Activated CD4-positive, alpha-beta T cell treated with anti-CD3 and anti-CD28 coated beads for 36 hours (primary cell): ENCODE results near the gene NMRK2. TPM values are rescaled to one million over a fixed set of nuclear protein-coding genes. Genes with fewer than 3 reads are reported as not detected.

ENCODE experiments used
- ATAC-seq: fragments of 200-7000 bp; cut with Tn5 transposase; one replicate; pipeline ENCODE4 v1.10.0; 2021; ENCODE audit warnings: mild to moderate bottlenecking, moderate library complexity
- CTCF ChIA-PET: fragments of 350-600 bp; sonication (Branson Sonifier 250); formaldehyde crosslinking; loops from one replicate; lab custom pipeline; 2021; ENCODE audit warnings: antibody characterized with exemption; lab: Charles Lee
- POLR2A ChIA-PET: fragments of 350-600 bp; sonication (Branson Sonifier 250); formaldehyde crosslinking; loops from one replicate; lab custom pipeline; 2021; ENCODE audit warnings: antibody characterized with exemption, inconsistent platforms; lab: Charles Lee
- DNase-seq: peaks from one replicate; pipeline ENCODE4 v3.0.0-alpha.2; 2020
- H3K27ac Mint-ChIP-seq: one replicate; pipeline ENCODE4 v1.8.0; 2021; ENCODE audit warnings: mixed read lengths
- H3K27me3 Mint-ChIP-seq: one replicate; pipeline ENCODE4 v1.8.0; 2021; ENCODE audit warnings: mixed read lengths
- H3K36me3 Mint-ChIP-seq: one replicate; pipeline ENCODE4 v1.8.0; 2021; ENCODE audit warnings: low read depth, mixed read lengths
- H3K4me1 Mint-ChIP-seq: one replicate; pipeline ENCODE4 v1.8.0; 2021; ENCODE audit warnings: mixed read lengths
- H3K4me3 Mint-ChIP-seq: one replicate; pipeline ENCODE4 v1.8.0; 2021; ENCODE audit warnings: mild to moderate bottlenecking, moderate library complexity, mixed read lengths
- H3K9me3 Mint-ChIP-seq: one replicate; pipeline ENCODE4 v1.8.0; 2021; ENCODE audit warnings: low read depth, mixed read lengths
- intact Hi-C, 2 experiments: fragments of 100-400 bp; cut with DNase I in 1 of 2; cut with micrococcal nuclease in 1 of 2; formaldehyde crosslinking; loops; one replicate each; pipeline versions ENCODE4 v1.14.2 to v1.15.1; 2022 to 2024; cut with DNase I, micrococcal nuclease
- microRNA-seq: library from miRNA; unstranded; fragments of <30 nt; microRNA quantifications from one replicate; pipeline ENCODE4 v1.2.0, GENCODE V29; 2021; ENCODE audit warnings: borderline replicate concordance
- total RNA-seq, 2 experiments: library from RNA; stranded (reverse); gene quantifications; one replicate each; pipeline ENCODE4 v1.2.3, GENCODE V29; 2021

The NMRK2 gene
- total RNA-seq, 2 experiments from 2014 or later: not detected

DNA sequence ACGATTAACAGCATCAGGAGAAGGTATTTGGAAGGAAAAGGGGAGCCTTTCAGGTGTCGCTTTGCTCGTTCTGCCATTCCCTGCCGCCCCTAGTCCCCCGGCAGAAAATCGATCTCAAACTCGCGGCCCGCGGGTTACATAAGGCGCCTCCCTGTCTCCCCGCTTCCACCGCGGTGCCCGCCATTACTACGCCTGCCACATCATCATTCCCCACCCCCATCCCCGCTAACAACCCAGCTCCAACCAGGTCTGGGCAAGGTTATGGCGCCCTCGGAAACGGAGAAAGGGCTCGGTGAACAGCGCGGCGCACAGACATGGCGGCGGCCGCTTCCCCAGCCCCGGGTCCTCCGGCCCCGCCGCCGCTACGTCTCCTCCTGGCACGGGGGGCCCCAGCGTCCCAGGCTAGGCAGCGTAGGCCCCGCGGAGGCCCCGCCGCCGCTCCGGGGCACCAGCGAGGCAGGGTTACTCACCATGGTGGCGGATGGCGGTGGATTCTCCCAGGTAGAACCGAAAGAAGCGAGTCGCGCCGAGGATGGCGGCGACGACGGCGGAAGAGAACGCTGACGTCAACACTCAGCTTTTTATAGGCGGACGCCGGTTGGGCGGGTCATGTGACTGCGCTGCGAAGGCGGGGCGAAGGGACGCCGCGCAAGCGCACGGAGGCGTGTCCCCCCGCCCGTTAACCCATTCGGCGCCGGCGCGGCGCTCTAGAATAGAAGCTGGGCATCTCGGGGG lies 52.2 kb downstream of the NMRK2 start, which contains the start of gene EEF2:
EEF2 (minus strand) TSS at position 556 of the 735 bp plus-strand sequence; CDS start at position 473, 83 bp downstream.
- peak; percentile 45 for ATAC-seq
- intact Hi-C loops: loop anchor here (1.0 to 10.0 kb wide), 14 partner anchors 14 to 1700 kb away; partner anchors contain the start of genes ZBTB7A (in 2 of the 2), ANKRD24 (in 1 of the 2), APBA3 (in 1 of the 2) and CACTIN (in 1 of the 2)

DNA sequence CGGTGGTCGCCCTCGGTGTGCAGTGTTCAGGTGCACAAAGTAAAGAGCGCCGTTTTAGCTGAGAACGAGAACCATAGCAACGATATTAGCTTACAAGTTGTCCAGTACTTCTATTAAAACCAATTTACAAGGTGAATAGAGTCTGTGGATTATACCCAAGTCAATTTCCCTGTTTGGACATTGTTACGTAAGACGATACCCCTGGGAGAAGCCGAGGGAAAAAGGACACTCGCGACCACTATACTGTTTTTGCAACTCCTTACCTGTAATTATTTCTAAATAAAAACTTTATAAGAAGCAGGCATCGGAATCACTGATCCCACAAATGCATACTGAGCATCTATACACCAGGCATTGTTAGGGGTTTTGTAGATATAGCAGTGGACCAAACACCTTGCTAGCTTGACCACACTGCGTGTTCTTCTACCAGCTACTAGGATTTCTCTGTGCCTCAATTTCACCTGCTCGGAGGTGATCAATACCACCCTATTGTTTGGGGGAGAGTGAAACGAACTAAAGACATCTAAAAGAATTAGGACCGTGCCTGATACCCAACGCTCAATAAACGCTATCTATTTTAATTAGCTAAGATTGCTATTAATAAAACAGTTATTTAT lies 52.9 kb downstream of the NMRK2 start:
- peak overlapping the region; percentile 87 for H3K4me3 Mint-ChIP-seq
- peak overlapping the region; percentile 94 for H3K27ac Mint-ChIP-seq
- ChIA-PET POLR2A (interaction anchor here (0.6 to 2.8 kb wide), 9 partner anchors 10 to 491 kb away, joined by 3 to 30 read pairs (median 3); partner anchors contain the start of genes DAPK3 and PIAS4), CTCF (interaction anchor here (0.6 to 1.7 kb wide), 11 partner anchors 10 to 359 kb away, joined by 3 to 11 read pairs (median 5); partner anchors contain the start of gene DAPK3)
- intact Hi-C loops: loop anchor here (1.0 to 10.0 kb wide), 19 partner anchors 14 to 1699 kb away; partner anchors contain the start of genes DAPK3 (in 2 of the 2), ZBTB7A (in 2 of the 2), ANKRD24 (in 1 of the 2) and APBA3 (in 1 of the 2)
- no peaks in the 10 kb centered on the region for H3K27me3 Mint-ChIP-seq
- peaks cover 55% of the 10 kb centered on the region for H3K4me1 Mint-ChIP-seq
- DNase-seq (no peak), ATAC-seq (no peak)
- no peaks in the 10 kb centered on the region for H3K9me3 Mint-ChIP-seq
- H3K36me3 Mint-ChIP-seq: peaks cover 45% of the 10 kb centered on the region

More for the DNA sequence above, 52.2 kb downstream of the NMRK2 start, which contains the start of gene EEF2:
- peak within 1 kb of the TSS; percentile 94 for H3K27ac Mint-ChIP-seq
- H3K4me3 Mint-ChIP-seq: peak within 1 kb of the TSS; percentile 87
- peaks cover 50% of the 10 kb centered on the region for H3K36me3 Mint-ChIP-seq
- no peaks in the 10 kb centered on the region for H3K27me3 Mint-ChIP-seq
- H3K9me3 Mint-ChIP-seq: no peaks in the 10 kb centered on the region
- ChIA-PET POLR2A (interaction anchor here (0.6 to 2.8 kb wide), 9 partner anchors 9 to 490 kb away, joined by 3 to 30 read pairs (median 3); partner anchors contain the start of genes DAPK3 and PIAS4), CTCF (interaction anchor here (0.6 to 1.7 kb wide), 10 partner anchors 14 to 360 kb away, joined by 3 to 11 read pairs (median 5); partner anchors contain the start of gene DAPK3)
- DNase-seq: peak; percentile 94
- peaks cover 52% of the 10 kb centered on the region for H3K4me1 Mint-ChIP-seq

DNA sequence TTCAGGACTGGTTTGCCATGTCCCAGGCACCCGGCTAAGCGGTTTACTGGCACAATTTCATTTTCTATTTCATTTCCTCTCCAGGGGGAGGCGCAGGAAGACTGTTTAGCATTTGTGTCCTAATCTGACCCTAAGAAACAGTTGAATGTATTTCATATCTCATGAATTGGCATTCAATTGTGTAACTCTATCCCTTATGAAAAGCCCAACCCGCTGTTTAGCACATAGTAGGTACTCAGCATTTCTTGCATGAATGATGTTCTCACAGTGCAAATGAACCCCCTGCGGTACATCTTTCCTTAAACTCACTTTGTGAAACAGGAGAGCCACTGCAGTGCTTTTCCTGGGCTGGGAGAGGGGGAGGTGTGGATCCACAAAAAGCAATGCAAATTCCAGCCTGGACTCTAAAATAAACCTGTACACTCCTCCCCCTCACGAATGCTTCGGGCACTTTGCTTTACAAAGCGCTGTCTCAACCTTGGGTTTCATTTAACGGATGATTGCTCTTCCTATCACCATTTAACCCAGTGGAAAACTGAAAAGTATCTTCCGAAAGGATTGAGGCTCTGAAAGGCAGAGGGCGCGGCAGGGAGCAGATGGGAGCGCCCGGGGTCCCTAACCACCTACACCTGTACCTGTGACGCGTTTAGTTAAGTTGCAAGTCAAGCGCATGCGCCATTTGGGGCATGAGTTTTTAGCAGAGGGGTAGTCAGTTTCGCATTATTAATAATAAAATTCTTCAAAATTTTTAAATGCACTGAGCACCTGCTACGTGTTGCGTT lies 53.6 kb downstream of the NMRK2 start:
- POLR2A ChIA-PET: interaction anchor here (1.5 kb wide), 1 partner anchor 21 kb away, joined by 6 read pairs; the partner anchor contains the start of gene PIAS4
- peaks cover 52% of the 10 kb centered on the region for H3K4me1 Mint-ChIP-seq
- no peaks in the 10 kb centered on the region for H3K27me3 Mint-ChIP-seq

DNA sequence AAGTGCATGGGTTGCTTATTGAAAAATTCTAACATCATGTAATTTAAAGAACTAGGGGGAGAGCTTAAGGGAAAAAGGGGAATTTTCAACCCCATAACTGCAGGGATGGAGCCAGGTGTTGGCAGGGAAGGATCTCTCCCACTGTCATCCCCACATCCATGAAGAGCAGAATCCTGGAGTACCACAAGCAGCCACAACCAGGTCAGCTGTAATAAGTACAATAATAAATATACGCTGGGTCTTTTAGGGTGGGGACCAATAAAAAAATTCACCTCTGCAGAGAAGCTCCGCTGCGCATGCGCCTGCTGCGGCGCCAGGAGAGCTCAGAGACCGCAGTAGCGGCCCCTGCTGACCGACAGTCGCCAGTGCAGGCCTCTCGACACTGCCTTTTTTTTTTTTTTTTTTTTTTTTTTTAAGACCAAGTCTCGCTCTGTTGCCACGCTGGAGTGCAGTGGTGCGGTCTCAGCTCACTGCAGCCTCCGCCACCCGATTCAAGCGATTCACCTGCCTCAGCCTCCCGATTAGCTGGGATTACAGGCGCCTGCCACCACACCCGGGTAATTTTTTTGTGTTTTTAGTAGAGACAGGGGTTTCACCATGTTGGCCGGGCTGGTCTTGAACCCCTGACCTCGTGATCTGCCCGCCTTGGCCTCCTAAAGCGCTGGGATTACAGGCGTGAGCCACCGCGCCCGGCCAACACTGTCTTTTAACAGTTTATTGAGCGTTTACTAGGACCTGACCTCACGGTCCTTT lies 54.9 kb downstream of the NMRK2 start:
- Mint-ChIP-seq H3K4me1 (peaks cover 43% of the 10 kb centered on the region), H3K27ac (peak overlapping the region; percentile 80), H3K27me3 (no peaks in the 10 kb centered on the region), H3K36me3 (peaks cover 26% of the 10 kb centered on the region), H3K4me3 (peak overlapping the region; percentile 87), H3K9me3 (no peaks in the 10 kb centered on the region)
- ChIA-PET POLR2A (interaction anchor here (0.7 to 1.5 kb wide), 8 partner anchors 8 to 1716 kb away, joined by 3 to 9 read pairs (median 5); partner anchors contain the start of genes DAPK3, EBI3 and PIAS4), CTCF (interaction anchor here (0.5 to 2.0 kb wide), 18 partner anchors 9 to 484 kb away, joined by 3 to 12 read pairs (median 4); partner anchors contain the start of genes EBI3, MRPL54 and PIAS4)
- intact Hi-C loops: loop anchor here (1.0 to 10.0 kb wide), 8 partner anchors 17 to 1697 kb away; partner anchors contain the start of genes DAPK3 (in 1 of the 2), DPP9 (in 1 of the 2), HMG20B (in 1 of the 2) and HSD11B1L (in 1 of the 2)
- peak; percentile 94 for DNase-seq
- ATAC-seq: peak; percentile 42

More for the DNA sequence above, 53.6 kb downstream of the NMRK2 start:
- ATAC-seq (peak; percentile 44), DNase-seq (peak; percentile 80)
- Mint-ChIP-seq H3K36me3 (peaks cover 39% of the 10 kb centered on the region), H3K27ac (peak overlapping the region; percentile 94), H3K9me3 (no peaks in the 10 kb centered on the region), H3K4me3 (peak overlapping the region; percentile 87)
- intact Hi-C loops: loop anchor here (1.0 to 10.0 kb wide), 11 partner anchors 16 to 1698 kb away; partner anchors contain the start of genes DAPK3 (in 1 of the 2), DPP9 (in 1 of the 2), HMG20B (in 1 of the 2) and HSD11B1L (in 1 of the 2)
- CTCF ChIA-PET: interaction anchor here (0.9 to 1.7 kb wide), 9 partner anchors 11 to 216 kb away, joined by 3 to 11 read pairs (median 5); partner anchors contain the start of gene DAPK3

DNA sequence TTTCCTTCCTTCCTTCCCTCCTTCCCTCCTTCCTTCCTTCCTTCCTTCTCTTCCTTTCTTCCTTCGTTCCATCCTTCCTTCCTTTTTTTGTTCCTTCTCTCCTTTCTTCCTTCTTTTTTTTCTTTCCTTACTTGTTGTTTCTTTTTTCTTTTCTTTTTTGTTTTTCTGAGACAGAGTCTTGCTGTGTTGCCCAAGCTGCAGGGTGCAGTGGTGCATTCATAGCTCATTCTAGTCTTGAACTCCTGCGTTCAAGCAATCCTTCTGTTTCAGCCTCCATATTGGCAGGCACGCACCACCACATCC lies 57.9 kb downstream of the NMRK2 start:
- no peaks in the 10 kb centered on the region for H3K36me3 Mint-ChIP-seq
- peaks cover 24% of the 10 kb centered on the region for H3K4me1 Mint-ChIP-seq
- DNase-seq (no peak), ATAC-seq (no peak)
- intact Hi-C loops: loop anchor here (1.0 to 5.0 kb wide), 8 partner anchors 17 to 482 kb away; partner anchors contain the start of genes PIAS4 (in 2 of the 2), ANKRD24 (in 1 of the 2), HDGFL2 (in 1 of the 2) and MAP2K2 (in 1 of the 2)
- CTCF ChIA-PET: interaction anchor here (1.3 to 1.5 kb wide), 4 partner anchors 10 to 113 kb away, joined by 3 to 5 read pairs (median 4); no protein-coding TSS in a partner anchor
- no peaks in the 10 kb centered on the region for H3K9me3 Mint-ChIP-seq
- H3K4me3 Mint-ChIP-seq: peak overlapping the region; percentile 11
- peak overlapping the region; percentile 73 for H3K27ac Mint-ChIP-seq
- POLR2A ChIA-PET: interaction anchor here (0.5 to 0.6 kb wide), 2 partner anchors 13 to 31 kb away, joined by 3 to 8 read pairs; no protein-coding TSS in a partner anchor
- no peaks in the 10 kb centered on the region for H3K27me3 Mint-ChIP-seq

Small RNAs within 50 kb of the gene (microRNA-seq; reads per million reads assigned to microRNA genes)
- not detected for gene MIR637

Other genes with a start within 250 kb of the NMRK2 start
- gene PIP5K1C, start 232.6 kb upstream of the NMRK2 start, total RNA-seq: 10 to 100 TPM; 14.6 to 15.3 TPM
- gene TJP3, start 224.7 kb upstream of the NMRK2 start, total RNA-seq: 1 to 10 TPM; 1.0 to 2.7 TPM
- 10 to 100 TPM; 29.8 to 37.1 TPM for gene APBA3, start 171.4 kb upstream of the NMRK2 start, total RNA-seq
- 10 to 100 TPM; 54.8 to 63.9 TPM for gene MRPL54, start 170.4 kb upstream of the NMRK2 start, total RNA-seq
- not detected for gene RAX2, start 160.8 kb upstream of the NMRK2 start, total RNA-seq
- gene MATK, start 146.7 kb upstream of the NMRK2 start, total RNA-seq: 10 to 100 TPM; 24.3 to 30.1 TPM
- gene ZFR2, start 64.0 kb upstream of the NMRK2 start, total RNA-seq: under 1 TPM; 0.23 to 0.51 TPM
- under 1 TPM in 1 of 2 experiments, not detected in 1; 0.07 TPM for gene ATCAY, start 52.4 kb upstream of the NMRK2 start, total RNA-seq
- gene DAPK3, start 38.0 kb downstream of the NMRK2 start, total RNA-seq: 10 to 100 TPM; 26.7 to 27.6 TPM
- gene EEF2, start 52.4 kb downstream of the NMRK2 start, total RNA-seq: 1,000 to 10,000 TPM; 3,116 to 3,255 TPM
- 10 to 100 TPM; 23.0 to 37.3 TPM for gene PIAS4, start 74.7 kb downstream of the NMRK2 start, total RNA-seq
- gene ZBTB7A, start 133.8 kb downstream of the NMRK2 start, total RNA-seq: 10 to 100 TPM; 24.0 to 26.4 TPM
- 100 to 1,000 TPM; 108 to 133 TPM for gene MAP2K2, start 191.1 kb downstream of the NMRK2 start, total RNA-seq
- not detected for gene CREB3L3, start 220.6 kb downstream of the NMRK2 start, total RNA-seq
- 10 to 100 TPM; 26.2 to 29.4 TPM for gene SIRT6, start 249.5 kb downstream of the NMRK2 start, total RNA-seq
- gene ANKRD24, start 249.6 kb downstream of the NMRK2 start, total RNA-seq: 1 to 10 TPM; 1.1 to 1.3 TPM